Hepatocyte (in vitro differentiated cells): ENCODE data around the gene LSG1.

Experiments
- CTCF ChIP-seq: fragments of 200-600 bp; sonication (generic); IDR thresholded peaks from 2 replicates; pipeline ENCODE4 v1.5.1; 2016; ENCODE audit warnings: antibody characterized with exemption, mild to moderate bottlenecking; ENCODE audit not compliant: poor library complexity
- EZH2 ChIP-seq: fragments of 200-600 bp; sonication (generic); IDR thresholded peaks from 2 replicates; pipeline ENCODE4 v1.6.1; 2016; ENCODE audit warnings: antibody characterized with exemption, mild to moderate bottlenecking, borderline replicate concordance
- EZH2phosphoT487 ChIP-seq: fragments of 200-600 bp; sonication (generic); IDR thresholded peaks from one replicate; pipeline ENCODE4 v1.6.1; 2018; ENCODE audit warnings: antibody characterized with exemption, mild to moderate bottlenecking, low read depth, moderate library complexity; ENCODE audit not compliant: unreplicated experiment, severe bottlenecking

- TF ChIP-seq CTCF (no peak), EZH2 (no peak), EZH2phosphoT487 (no peak)
Measured at GRCh38 chr3:194667363-194667762, 4.6 kb downstream of the LSG1 start.
